ENCODE results near the gene PNISR. TPM values are rescaled to one million over a fixed set of nuclear protein-coding genes. Genes with fewer than 3 reads are reported as not detected.
A peak's percentile ranks its signal among the peaks of the same experiment; 100 is the strongest.

PNISR gene
- total and polyA plus RNA-seq, 2 of the 13 experiments (the other 11 are each of a cell fraction or from before 2014, with no cell fraction given) = 43.0 to 48.0 TPM

DNA sequence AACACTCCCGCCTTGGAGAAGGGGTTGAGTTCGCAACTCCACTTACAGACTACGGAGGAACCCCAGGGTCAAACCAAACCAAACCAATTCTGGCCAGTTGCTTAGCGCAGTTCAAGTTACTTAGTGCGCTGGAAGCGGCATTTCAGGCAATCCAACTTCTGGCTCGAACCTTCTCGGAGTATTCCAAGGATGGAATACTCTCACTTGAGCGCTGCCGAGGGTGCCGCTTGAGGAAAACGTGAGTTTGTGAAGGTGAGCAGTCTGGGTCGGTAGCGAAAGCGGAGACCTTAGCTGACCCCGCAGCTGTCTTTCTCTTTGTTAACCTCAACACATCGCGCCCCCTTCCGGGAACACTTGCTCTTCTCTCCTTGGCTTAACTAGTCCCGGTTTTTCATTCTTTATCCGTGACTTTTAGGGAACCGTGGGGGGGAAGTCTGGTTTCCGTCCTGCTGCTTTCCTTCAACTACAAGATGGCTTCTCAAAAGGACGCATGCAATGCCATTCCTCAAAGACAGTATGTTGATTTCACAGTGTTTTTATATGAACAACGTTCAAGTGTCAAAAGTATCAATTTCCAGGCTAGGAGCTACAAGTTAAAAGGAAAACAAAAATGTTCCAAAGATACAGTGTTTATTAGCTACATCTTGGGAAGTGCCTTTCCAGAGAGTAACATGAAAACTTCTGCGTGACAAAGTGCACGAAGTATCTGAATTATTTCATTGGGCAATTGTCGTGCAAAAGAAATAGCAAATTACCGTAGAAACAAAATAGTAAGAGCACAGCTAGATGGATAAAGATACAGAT is 741 bp upstream of the PNISR start (continued):
- TF ChIP-seq, protein P1, sequence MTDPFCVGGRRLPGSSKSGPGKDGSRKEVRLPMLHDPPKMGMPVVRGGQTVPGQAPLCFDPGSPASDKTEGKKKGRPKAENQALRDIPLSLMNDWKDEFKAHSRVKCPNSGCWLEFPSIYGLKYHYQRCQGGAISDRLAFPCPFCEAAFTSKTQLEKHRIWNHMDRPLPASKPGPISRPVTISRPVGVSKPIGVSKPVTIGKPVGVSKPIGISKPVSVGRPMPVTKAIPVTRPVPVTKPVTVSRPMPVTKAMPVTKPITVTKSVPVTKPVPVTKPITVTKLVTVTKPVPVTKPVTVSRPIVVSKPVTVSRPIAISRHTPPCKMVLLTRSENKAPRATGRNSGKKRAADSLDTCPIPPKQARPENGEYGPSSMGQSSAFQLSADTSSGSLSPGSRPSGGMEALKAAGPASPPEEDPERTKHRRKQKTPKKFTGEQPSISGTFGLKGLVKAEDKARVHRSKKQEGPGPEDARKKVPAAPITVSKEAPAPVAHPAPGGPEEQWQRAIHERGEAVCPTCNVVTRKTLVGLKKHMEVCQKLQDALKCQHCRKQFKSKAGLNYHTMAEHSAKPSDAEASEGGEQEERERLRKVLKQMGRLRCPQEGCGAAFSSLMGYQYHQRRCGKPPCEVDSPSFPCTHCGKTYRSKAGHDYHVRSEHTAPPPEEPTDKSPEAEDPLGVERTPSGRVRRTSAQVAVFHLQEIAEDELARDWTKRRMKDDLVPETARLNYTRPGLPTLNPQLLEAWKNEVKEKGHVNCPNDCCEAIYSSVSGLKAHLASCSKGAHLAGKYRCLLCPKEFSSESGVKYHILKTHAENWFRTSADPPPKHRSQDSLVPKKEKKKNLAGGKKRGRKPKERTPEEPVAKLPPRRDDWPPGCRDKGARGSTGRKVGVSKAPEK (CRISPR knock-in tag; IDR thresholded peaks at IDR 0.05; ENCODE audit: borderline replicate concordance) = no peak
- TF ChIP-seq ZSCAN25 (CRISPR knock-in tag; IDR thresholded peaks at IDR 0.05) (no peak), ZNF24 (IDR thresholded peaks at IDR 0.05) (no peak), ZNF589 (CRISPR knock-in tag; conservative IDR thresholded peaks at IDR 0.05) (no peak), SYNCRIP (IDR thresholded peaks at IDR 0.05; ENCODE audit: insufficient read depth, low read depth, low read length) (no peak), SRSF1 (optimal IDR thresholded peaks at IDR 0.05; ENCODE audit: low read depth, low read length) (no peak), ATF1 (CRISPR knock-in tag; IDR thresholded peaks at IDR 0.05) (no peak), SSRP1 (CRISPR knock-in tag; IDR thresholded peaks at IDR 0.05) (no peak), SP2 (CRISPR knock-in tag; IDR thresholded peaks at IDR 0.05) (no peak), ZNF224 (CRISPR knock-in tag; IDR thresholded peaks at IDR 0.05) (no peak), NFE2L1 (CRISPR knock-in tag; IDR thresholded peaks at IDR 0.05; ENCODE audit: borderline replicate concordance) (no peak), RBAK (CRISPR knock-in tag; IDR thresholded peaks at IDR 0.05) (no peak)
- TF ChIP-seq, protein P2, sequence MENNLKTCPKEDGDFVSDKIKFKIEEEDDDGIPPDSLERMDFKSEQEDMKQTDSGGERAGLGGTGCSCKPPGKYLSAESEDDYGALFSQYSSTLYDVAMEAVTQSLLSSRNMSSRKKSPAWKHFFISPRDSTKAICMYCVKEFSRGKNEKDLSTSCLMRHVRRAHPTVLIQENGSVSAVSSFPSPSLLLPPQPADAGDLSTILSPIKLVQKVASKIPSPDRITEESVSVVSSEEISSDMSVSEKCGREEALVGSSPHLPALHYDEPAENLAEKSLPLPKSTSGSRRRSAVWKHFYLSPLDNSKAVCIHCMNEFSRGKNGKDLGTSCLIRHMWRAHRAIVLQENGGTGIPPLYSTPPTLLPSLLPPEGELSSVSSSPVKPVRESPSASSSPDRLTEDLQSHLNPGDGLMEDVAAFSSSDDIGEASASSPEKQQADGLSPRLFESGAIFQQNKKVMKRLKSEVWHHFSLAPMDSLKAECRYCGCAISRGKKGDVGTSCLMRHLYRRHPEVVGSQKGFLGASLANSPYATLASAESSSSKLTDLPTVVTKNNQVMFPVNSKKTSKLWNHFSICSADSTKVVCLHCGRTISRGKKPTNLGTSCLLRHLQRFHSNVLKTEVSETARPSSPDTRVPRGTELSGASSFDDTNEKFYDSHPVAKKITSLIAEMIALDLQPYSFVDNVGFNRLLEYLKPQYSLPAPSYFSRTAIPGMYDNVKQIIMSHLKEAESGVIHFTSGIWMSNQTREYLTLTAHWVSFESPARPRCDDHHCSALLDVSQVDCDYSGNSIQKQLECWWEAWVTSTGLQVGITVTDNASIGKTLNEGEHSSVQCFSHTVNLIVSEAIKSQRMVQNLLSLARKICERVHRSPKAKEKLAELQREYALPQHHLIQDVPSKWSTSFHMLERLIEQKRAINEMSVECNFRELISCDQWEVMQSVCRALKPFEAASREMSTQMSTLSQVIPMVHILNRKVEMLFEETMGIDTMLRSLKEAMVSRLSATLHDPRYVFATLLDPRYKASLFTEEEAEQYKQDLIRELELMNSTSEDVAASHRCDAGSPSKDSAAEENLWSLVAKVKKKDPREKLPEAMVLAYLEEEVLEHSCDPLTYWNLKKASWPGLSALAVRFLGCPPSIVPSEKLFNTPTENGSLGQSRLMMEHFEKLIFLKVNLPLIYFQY (CRISPR knock-in tag; IDR thresholded peaks at IDR 0.05; ENCODE audit: borderline replicate concordance) = no peak
- TF ChIP-seq, protein P3, sequence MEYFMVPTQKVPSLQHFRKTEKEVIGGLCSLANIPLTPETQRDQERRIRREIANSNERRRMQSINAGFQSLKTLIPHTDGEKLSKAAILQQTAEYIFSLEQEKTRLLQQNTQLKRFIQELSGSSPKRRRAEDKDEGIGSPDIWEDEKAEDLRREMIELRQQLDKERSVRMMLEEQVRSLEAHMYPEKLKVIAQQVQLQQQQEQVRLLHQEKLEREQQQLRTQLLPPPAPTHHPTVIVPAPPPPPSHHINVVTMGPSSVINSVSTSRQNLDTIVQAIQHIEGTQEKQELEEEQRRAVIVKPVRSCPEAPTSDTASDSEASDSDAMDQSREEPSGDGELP (IDR thresholded peaks at IDR 0.05; ENCODE audit: borderline replicate concordance, low read depth) = peak; percentile 59; the same call in 1 of the 2 replicates
- TF ChIP-seq, protein P4, sequence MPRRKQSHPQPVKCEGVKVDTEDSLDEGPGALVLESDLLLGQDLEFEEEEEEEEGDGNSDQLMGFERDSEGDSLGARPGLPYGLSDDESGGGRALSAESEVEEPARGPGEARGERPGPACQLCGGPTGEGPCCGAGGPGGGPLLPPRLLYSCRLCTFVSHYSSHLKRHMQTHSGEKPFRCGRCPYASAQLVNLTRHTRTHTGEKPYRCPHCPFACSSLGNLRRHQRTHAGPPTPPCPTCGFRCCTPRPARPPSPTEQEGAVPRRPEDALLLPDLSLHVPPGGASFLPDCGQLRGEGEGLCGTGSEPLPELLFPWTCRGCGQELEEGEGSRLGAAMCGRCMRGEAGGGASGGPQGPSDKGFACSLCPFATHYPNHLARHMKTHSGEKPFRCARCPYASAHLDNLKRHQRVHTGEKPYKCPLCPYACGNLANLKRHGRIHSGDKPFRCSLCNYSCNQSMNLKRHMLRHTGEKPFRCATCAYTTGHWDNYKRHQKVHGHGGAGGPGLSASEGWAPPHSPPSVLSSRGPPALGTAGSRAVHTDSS (CRISPR knock-in tag; conservative IDR thresholded peaks at IDR 0.05) = no peak
- TF ChIP-seq, protein P5, sequence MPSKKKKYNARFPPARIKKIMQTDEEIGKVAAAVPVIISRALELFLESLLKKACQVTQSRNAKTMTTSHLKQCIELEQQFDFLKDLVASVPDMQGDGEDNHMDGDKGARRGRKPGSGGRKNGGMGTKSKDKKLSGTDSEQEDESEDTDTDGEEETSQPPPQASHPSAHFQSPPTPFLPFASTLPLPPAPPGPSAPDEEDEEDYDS (CRISPR knock-in tag; IDR thresholded peaks at IDR 0.05) = peak; percentile 26; the same call in 1 of the 2 replicates
- TF ChIP-seq, protein P6, sequence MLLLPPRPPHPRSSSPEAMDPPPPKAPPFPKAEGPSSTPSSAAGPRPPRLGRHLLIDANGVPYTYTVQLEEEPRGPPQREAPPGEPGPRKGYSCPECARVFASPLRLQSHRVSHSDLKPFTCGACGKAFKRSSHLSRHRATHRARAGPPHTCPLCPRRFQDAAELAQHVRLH (CRISPR knock-in tag; IDR thresholded peaks at IDR 0.05; ENCODE audit: borderline replicate concordance, low read depth) = no peak
- TF ChIP-seq, protein P7, sequence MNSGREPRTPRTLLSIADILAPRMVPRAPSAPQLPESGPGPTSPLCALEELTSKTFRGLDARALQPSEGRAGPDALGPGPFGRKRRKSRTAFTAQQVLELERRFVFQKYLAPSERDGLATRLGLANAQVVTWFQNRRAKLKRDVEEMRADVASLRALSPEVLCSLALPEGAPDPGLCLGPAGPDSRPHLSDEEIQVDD (CRISPR knock-in tag; IDR thresholded peaks at IDR 0.05; ENCODE audit: borderline replicate concordance) = no peak

Measured in HepG2 (cell line).